ENCODE measurements around the gene TDP2.

DNA sequence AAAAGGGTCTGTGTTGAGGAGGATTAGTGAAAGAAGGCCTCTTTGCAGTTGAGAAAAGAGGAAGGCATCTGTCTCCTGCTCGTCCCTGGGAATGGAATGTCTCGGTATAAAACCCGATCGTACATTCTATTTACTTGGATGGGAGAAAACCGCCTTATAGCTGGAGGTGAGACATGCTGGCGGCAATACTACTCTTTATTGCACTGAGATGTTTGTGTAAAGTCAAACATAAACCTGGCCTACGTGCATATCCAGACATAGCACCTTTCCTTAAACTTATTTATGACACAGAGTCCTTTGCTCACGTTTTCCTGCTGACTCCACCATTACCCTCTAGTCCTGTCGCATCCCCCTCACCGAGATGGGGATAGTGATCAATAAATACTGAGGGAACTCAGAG is 4.5 kb downstream of the TDP2 start:
- TF ChIP-seq, protein P1, sequence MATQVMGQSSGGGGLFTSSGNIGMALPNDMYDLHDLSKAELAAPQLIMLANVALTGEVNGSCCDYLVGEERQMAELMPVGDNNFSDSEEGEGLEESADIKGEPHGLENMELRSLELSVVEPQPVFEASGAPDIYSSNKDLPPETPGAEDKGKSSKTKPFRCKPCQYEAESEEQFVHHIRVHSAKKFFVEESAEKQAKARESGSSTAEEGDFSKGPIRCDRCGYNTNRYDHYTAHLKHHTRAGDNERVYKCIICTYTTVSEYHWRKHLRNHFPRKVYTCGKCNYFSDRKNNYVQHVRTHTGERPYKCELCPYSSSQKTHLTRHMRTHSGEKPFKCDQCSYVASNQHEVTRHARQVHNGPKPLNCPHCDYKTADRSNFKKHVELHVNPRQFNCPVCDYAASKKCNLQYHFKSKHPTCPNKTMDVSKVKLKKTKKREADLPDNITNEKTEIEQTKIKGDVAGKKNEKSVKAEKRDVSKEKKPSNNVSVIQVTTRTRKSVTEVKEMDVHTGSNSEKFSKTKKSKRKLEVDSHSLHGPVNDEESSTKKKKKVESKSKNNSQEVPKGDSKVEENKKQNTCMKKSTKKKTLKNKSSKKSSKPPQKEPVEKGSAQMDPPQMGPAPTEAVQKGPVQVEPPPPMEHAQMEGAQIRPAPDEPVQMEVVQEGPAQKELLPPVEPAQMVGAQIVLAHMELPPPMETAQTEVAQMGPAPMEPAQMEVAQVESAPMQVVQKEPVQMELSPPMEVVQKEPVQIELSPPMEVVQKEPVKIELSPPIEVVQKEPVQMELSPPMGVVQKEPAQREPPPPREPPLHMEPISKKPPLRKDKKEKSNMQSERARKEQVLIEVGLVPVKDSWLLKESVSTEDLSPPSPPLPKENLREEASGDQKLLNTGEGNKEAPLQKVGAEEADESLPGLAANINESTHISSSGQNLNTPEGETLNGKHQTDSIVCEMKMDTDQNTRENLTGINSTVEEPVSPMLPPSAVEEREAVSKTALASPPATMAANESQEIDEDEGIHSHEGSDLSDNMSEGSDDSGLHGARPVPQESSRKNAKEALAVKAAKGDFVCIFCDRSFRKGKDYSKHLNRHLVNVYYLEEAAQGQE (IDR thresholded peaks at IDR 0.05; ENCODE audit: insufficient read depth in 1 of 2, low read depth in 2 of 2, low read length in 2 of 2) = no peak
- TF ChIP-seq POLR2AphosphoS5 (IDR thresholded peaks at IDR 0.05; ENCODE audit: low read depth, low read length) = no peak
- no peak for TF ChIP-seq TAF1 (IDR thresholded peaks at IDR 0.05; ENCODE audit: borderline replicate concordance, insufficient read depth, low read length)

Measured in PFSK-1 (cell line).